ENCODE results near the gene ARRB2.

DNA sequence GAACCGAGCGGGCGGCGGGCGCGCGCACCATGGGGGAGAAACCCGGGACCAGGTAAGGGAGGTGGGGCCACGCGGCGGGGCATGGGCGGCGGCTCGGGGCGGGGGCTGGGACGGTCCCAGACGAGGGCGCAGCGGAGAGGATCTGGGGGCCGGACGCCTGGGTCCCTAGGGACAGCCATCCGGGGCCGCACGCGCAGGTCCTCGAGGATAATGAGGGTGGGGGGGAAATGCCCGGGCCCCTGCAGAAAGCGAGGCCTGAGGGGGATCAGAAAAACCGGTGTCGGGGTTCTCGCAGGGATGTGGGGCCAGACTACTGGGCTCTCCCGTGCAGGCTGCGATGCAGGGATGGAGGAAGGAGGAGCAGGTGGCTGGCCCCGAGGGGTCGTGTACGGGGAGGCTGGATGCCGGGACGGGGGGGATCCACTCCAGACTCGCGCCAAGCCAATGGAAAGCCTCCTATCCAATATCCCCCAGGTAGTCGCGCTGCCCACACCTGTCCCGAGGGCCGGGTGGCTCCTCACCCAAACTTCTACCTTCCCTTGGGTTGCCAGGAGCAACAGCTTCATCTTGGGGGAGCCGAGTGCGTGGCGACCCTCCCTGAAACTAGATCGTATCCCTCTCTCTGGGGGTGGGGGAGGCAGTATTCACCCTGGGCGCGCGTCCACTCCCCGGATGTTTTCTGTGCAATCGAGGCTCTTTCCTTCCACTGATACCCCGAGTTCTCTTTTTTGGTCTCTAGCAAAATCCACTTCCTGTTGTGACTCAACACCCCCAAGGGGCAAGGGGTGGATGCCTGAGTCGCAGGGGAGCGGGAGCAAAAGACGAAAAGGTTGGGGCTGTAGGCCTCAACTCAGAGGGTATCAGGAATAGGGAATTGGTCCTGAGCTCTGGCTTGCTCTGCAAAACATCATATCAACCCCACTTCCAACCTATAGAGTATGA, 532 bp downstream of the ARRB2 start:
- TF ChIP-seq, protein P1, sequence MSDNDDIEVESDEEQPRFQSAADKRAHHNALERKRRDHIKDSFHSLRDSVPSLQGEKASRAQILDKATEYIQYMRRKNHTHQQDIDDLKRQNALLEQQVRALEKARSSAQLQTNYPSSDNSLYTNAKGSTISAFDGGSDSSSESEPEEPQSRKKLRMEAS (IDR thresholded peaks at IDR 0.05; ENCODE audit: low read depth): no peak
- TF ChIP-seq, protein P2, sequence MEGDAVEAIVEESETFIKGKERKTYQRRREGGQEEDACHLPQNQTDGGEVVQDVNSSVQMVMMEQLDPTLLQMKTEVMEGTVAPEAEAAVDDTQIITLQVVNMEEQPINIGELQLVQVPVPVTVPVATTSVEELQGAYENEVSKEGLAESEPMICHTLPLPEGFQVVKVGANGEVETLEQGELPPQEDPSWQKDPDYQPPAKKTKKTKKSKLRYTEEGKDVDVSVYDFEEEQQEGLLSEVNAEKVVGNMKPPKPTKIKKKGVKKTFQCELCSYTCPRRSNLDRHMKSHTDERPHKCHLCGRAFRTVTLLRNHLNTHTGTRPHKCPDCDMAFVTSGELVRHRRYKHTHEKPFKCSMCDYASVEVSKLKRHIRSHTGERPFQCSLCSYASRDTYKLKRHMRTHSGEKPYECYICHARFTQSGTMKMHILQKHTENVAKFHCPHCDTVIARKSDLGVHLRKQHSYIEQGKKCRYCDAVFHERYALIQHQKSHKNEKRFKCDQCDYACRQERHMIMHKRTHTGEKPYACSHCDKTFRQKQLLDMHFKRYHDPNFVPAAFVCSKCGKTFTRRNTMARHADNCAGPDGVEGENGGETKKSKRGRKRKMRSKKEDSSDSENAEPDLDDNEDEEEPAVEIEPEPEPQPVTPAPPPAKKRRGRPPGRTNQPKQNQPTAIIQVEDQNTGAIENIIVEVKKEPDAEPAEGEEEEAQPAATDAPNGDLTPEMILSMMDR (IDR thresholded peaks at IDR 0.05): no peak
- TF ChIP-seq TAF1 (IDR thresholded peaks at IDR 0.05; ENCODE audit: borderline replicate concordance, low read depth, low read length): no peak
- TF ChIP-seq CHD2 (IDR thresholded peaks at IDR 0.05; ENCODE audit: low read length, partially characterized antibody): no peak
- TF ChIP-seq SIN3A (IDR thresholded peaks at IDR 0.05; ENCODE audit: borderline replicate concordance, low read depth, low read length): no peak
- TF ChIP-seq ELF1 (IDR thresholded peaks at IDR 0.05): no peak
- TF ChIP-seq NRF1 (IDR thresholded peaks at IDR 0.05; ENCODE audit: low read depth, low read length): no peak
- no peak for TF ChIP-seq MXI1 (IDR thresholded peaks at IDR 0.05; ENCODE audit: low read depth, low read length)
- no peak for TF ChIP-seq FOXJ3 (CRISPR knock-in tag; IDR thresholded peaks at IDR 0.05)
- TF ChIP-seq GATA2 (CRISPR knock-in tag; IDR thresholded peaks at IDR 0.05): no peak
- TF ChIP-seq, protein P3, sequence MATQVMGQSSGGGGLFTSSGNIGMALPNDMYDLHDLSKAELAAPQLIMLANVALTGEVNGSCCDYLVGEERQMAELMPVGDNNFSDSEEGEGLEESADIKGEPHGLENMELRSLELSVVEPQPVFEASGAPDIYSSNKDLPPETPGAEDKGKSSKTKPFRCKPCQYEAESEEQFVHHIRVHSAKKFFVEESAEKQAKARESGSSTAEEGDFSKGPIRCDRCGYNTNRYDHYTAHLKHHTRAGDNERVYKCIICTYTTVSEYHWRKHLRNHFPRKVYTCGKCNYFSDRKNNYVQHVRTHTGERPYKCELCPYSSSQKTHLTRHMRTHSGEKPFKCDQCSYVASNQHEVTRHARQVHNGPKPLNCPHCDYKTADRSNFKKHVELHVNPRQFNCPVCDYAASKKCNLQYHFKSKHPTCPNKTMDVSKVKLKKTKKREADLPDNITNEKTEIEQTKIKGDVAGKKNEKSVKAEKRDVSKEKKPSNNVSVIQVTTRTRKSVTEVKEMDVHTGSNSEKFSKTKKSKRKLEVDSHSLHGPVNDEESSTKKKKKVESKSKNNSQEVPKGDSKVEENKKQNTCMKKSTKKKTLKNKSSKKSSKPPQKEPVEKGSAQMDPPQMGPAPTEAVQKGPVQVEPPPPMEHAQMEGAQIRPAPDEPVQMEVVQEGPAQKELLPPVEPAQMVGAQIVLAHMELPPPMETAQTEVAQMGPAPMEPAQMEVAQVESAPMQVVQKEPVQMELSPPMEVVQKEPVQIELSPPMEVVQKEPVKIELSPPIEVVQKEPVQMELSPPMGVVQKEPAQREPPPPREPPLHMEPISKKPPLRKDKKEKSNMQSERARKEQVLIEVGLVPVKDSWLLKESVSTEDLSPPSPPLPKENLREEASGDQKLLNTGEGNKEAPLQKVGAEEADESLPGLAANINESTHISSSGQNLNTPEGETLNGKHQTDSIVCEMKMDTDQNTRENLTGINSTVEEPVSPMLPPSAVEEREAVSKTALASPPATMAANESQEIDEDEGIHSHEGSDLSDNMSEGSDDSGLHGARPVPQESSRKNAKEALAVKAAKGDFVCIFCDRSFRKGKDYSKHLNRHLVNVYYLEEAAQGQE (IDR thresholded peaks at IDR 0.05; ENCODE audit: low read depth, low read length): no peak
- no peak for TF ChIP-seq POLR2AphosphoS5 (IDR thresholded peaks at IDR 0.05; ENCODE audit: low read depth, low read length)
- TF ChIP-seq EZH2phosphoT487 (IDR thresholded peaks at IDR 0.05; ENCODE audit: borderline replicate concordance, low read depth): no peak
- TF ChIP-seq, protein P4, sequence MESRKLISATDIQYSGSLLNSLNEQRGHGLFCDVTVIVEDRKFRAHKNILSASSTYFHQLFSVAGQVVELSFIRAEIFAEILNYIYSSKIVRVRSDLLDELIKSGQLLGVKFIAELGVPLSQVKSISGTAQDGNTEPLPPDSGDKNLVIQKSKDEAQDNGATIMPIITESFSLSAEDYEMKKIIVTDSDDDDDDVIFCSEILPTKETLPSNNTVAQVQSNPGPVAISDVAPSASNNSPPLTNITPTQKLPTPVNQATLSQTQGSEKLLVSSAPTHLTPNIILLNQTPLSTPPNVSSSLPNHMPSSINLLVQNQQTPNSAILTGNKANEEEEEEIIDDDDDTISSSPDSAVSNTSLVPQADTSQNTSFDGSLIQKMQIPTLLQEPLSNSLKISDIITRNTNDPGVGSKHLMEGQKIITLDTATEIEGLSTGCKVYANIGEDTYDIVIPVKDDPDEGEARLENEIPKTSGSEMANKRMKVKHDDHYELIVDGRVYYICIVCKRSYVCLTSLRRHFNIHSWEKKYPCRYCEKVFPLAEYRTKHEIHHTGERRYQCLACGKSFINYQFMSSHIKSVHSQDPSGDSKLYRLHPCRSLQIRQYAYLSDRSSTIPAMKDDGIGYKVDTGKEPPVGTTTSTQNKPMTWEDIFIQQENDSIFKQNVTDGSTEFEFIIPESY (IDR thresholded peaks at IDR 0.05; ENCODE audit: borderline replicate concordance, low read depth): no peak

Measured in SK-N-SH (cell line).